HCT116 (cell line): ENCODE measurements around the gene MRPL39.

Experiments
- CEBPB ChIP-seq: IDR thresholded peaks from 2 replicates; pipeline ENCODE4 v1.6.1; 2012; ENCODE audit warnings: low read depth
- CTCF ChIP-seq, 3 experiments: fragments of 200-600 bp in 1 of 3; sonication (generic) in 1 of 3; IDR thresholded peaks in 2 of 3; conservative IDR thresholded peaks in 1 of 3; 2 replicates each; pipeline ENCODE4 v1.5.1; 2012 to 2017; ENCODE audit warnings: low read depth in 2 of 3, low read length in 2 of 3, antibody characterized with exemption in 1 of 3, borderline replicate concordance in 1 of 3, control low read depth in 1 of 3, mild to moderate bottlenecking in 1 of 3, mixed read lengths in 1 of 3, mixed run types in 1 of 3, moderate library complexity in 1 of 3; ENCODE audit not compliant: insufficient read depth in 1 of 3
- ZBTB33 ChIP-seq: IDR thresholded peaks from 2 replicates; pipeline ENCODE4 v1.6.1; 2011; ENCODE audit warnings: mild to moderate bottlenecking, low read length, moderate library complexity; ENCODE audit not compliant: insufficient replicate concordance; ENCODE audit errors: extremely low read depth

GRCh38 chr21:25565272-25566211, 41.7 kb downstream of the MRPL39 start:
- TF ChIP-seq CTCF (IDR thresholded peaks at IDR 0.05 in 2 of 3, conservative IDR thresholded peaks at IDR 0.05 in 1 of 3; ENCODE audit: borderline replicate concordance in 1 of 3, insufficient read depth in 1 of 3, low read depth in 2 of 3, low read length in 2 of 3): no peak
- no peak for TF ChIP-seq CEBPB
- no peak for TF ChIP-seq ZBTB33
